GM18858 (cell line): Measurements from ENCODE around the gene DOCK4.

Experiments used
- ATAC-seq: cut with Tn5 transposase; IDR thresholded peaks from one replicate; pipeline ENCODE4 v1.9.1; 2021; ENCODE audit not compliant: unreplicated experiment

Gene DOCK4

GRCh38 chr7:112193915-112194502 lies 12.2 kb downstream of the DOCK4 start:
- no peak for ATAC-seq

GRCh38 chr7:112192236-112193154 lies 13.7 kb downstream of the DOCK4 start:
- no peak for ATAC-seq

GRCh38 chr7:112190120-112190519 lies 16.1 kb downstream of the DOCK4 start:
- ATAC-seq: no peak

GRCh38 chr7:112189691-112190090 lies 16.5 kb downstream of the DOCK4 start:
- no peak for ATAC-seq

GRCh38 chr7:112188257-112188656 lies 17.9 kb downstream of the DOCK4 start:
- no peak for ATAC-seq

GRCh38 chr7:112186300-112186699 lies 19.9 kb downstream of the DOCK4 start:
- ATAC-seq: no peak

GRCh38 chr7:112185005-112185834 lies 21.0 kb downstream of the DOCK4 start:
- no peak for ATAC-seq

GRCh38 chr7:112184455-112184854 lies 21.7 kb downstream of the DOCK4 start:
- no peak for ATAC-seq

DNA sequence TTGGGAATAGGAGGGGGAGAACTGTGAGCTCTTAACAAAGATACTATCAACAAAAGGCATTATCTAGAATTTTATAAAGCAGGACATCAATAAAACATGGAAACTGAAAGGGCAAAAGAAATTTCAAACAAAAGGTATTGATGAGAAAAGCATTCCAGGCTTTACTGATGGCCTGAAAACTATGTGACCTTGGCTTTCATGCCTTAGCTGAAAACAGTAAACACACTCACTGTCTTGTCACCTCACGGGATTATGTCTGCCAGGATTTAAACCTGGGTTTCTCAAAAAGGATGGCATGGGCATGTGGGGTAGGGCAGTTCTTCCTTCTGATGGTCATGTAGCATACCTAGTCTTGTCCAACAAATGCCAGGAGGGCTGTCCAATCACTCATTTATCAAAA lies 22.9 kb downstream of the DOCK4 start:
- no peak for ATAC-seq

- no peak for ATAC-seq
Observed at GRCh38 chr7:112182749-112183148, 23.4 kb downstream of the DOCK4 start.

DNA sequence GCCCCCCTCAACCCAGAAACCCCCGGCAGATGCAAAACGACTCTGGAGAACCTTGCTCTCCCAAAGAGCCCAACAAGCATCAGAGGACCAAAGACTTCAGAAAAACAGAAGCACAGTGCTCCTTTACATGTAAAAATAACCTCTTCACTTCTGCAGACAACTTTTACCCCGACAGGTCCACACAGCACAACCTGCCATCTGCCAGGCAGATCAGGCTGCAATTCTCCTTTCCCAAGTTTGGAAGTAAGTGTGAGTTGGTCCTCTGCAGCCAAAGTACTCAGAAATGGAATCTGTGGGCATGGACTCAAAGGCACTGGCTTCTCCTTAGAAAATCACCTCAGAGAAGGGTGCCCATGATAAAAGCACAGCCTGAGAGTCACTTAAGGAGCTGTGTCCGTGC lies 26.0 kb downstream of the DOCK4 start:
- ATAC-seq: no peak

GRCh38 chr7:112176693-112177415 lies 29.3 kb downstream of the DOCK4 start:
- ATAC-seq: no peak

- ATAC-seq: no peak
Observed at GRCh38 chr7:112176241-112176640, 30.0 kb downstream of the DOCK4 start.

GRCh38 chr7:112174192-112174591 lies 32.0 kb downstream of the DOCK4 start:
- no peak for ATAC-seq

DNA sequence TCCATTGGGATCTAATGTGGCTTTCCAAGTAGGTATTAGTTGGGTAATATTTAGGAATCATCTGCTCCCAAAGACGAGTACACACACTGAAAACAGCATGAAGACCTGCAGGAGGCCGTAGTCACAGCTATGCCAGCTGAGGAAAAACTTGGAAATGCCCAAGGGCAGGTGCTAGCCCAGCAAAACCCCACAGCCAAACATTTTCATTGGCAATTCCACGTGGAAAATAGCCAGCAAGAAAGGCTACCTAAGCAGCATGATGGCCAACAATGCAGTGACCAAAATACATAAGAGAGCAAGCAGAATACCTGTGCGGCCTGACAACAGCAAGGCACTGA lies 32.7 kb downstream of the DOCK4 start:
- ATAC-seq: no peak

DNA sequence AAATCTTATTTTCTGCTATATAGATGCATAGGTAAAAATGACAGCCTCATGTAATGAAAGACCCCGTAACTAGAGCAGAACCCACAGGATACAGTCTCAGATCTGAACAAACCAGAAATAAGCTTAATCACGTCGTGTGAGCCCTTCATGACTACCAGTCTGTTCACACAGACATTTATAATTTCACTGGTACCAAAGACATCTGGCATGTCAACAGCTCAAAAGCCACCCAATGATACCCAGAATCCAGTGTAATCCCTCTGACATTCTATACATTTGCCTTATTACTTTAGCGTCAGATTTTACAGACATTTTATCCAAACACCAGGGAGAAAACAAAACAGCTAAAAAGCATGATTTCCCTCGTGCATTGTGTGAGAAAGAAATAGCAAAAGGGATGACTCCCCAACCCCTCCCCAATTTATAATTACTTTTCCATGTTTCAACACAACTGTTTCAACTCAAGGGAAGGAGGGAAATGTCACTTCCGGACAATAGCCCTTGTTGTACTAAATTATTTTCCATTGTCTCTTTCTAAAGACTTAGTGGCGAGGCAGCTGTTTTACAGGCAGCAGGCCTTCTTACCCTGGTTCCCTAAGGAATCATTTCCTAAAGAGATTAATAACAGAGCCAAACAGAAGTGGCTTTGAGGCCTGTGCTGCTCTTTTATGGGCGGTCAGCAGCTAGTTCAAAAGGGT lies 33.2 kb downstream of the DOCK4 start:
- ATAC-seq: no peak

GRCh38 chr7:112171673-112172072 lies 34.5 kb downstream of the DOCK4 start:
- no peak for ATAC-seq

DNA sequence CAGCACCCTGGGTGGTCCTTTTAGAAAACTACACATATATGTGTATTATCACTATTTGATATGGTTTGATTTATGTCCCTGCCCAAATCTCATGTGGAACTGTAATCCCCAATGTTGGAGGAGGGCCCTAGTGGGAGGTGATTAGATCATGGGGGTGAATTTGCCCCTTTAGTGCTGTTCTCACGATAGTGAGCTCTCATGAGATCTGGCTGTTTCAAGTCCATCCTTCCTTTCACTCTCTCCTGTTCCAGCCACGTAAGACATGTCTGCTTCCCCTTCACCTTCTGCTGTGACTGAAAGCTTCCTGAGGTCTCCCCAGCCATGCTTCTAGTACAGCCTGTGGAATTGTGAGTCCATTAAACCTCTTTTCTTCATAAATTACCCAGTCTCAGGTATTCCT lies 37.3 kb downstream of the DOCK4 start:
- no peak for ATAC-seq

- ATAC-seq: no peak
Observed at GRCh38 chr7:112167147-112167546, 39.1 kb downstream of the DOCK4 start.

DNA sequence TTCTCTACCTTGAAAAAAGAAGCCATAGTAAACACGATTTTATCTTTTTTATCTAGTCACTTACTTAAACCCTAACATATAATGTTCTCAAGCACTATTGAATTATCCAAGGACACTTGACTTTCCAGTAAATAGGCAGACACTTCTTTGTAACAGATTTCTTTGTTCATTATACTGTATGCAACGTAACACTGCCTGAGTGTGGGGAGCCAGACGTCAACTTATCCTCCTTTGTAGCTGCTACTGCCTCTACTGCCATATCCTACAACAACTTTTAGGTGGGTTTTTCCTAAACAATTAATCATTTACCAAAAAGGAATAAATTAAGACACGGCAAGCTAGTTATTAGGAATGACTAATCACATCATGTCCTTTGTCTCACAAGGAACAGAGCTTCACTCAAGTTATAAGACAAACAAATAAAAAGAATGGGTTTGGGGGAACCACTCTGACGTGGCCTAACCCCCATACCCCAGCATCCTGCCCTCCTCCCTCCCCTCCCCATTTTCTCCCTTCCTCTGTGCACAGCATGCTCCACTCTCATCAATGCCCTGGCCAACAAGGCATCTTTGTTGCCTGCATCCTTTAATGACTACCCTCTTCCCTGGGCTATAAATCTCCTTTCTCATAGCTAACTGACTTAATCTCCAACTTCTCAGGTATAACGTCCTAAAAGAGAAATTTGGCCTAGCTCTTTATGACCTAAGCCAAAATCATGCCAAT lies 43.3 kb downstream of the DOCK4 start:
- ATAC-seq: no peak
